Measurements from ENCODE around the gene CHID1.

The CHID1 gene

GRCh38 chr11:831118-831864 is 79.3 kb downstream of the CHID1 start:
- no peak for DNase-seq

- DNase-seq, result no peak
Observed at GRCh38 chr11:830295-831117, 80.1 kb downstream of the CHID1 start.

GRCh38 chr11:829847-830294 is 80.7 kb downstream of the CHID1 start:
- no peak for DNase-seq

- no peak for DNase-seq
Observed at GRCh38 chr11:829176-829846, 81.3 kb downstream of the CHID1 start.

- DNase-seq, result no peak
Observed at GRCh38 chr11:828506-829175, 82.0 kb downstream of the CHID1 start.

- DNase-seq, result no peak
Observed at GRCh38 chr11:827897-828192, 82.8 kb downstream of the CHID1 start, which contains the start of gene CRACR2B. Gene CRACR2B, plus strand, starts transcription at chr11:827919. Its CDS starts 689 bp downstream, at chr11:828608.

GRCh38 chr11:827146-827896 is 83.3 kb downstream of the CHID1 start:
- DNase-seq, result no peak

- DNase-seq, result no peak
Observed at GRCh38 chr11:826836-827145, 83.8 kb downstream of the CHID1 start.

- DNase-seq, result no peak
Observed at GRCh38 chr11:826227-826621, 84.4 kb downstream of the CHID1 start.

- no peak for DNase-seq
Observed at GRCh38 chr11:825366-826226, 85.0 kb downstream of the CHID1 start.

GRCh38 chr11:824942-825341 is 85.7 kb downstream of the CHID1 start:
- no peak for DNase-seq

- DNase-seq, result no peak
Observed at GRCh38 chr11:824292-824880, 86.2 kb downstream of the CHID1 start.

GRCh38 chr11:823441-824291 is 86.9 kb downstream of the CHID1 start:
- DNase-seq, result no peak

- no peak for DNase-seq
Observed at GRCh38 chr11:821512-822371, 88.9 kb downstream of the CHID1 start.

GRCh38 chr11:820655-821511 is 89.7 kb downstream of the CHID1 start:
- no peak for DNase-seq

- DNase-seq, result peak; percentile 85
Observed at GRCh38 chr11:819943-820649, 90.5 kb downstream of the CHID1 start.

GRCh38 chr11:819129-819931 is 91.3 kb downstream of the CHID1 start:
- DNase-seq, result peak; percentile 91
